Gastroesophageal sphincter (tissue), 4 donors: ENCODE data around the gene DLGAP4. TPM values are rescaled to one million over a fixed set of nuclear protein-coding genes. Genes with fewer than 3 reads are reported as not detected.

Experiments used
- ATAC-seq: fragments of 150-250 bp; one replicate; pipeline ENCODE4 v1.9.1; 2016; ENCODE audit warnings: mild to moderate bottlenecking, moderate library complexity
- H3K27ac ChIP-seq, 4 donors: fragments of 200-600 bp; sonication (generic) in 3 of 4; 1 replicate in 3 of 4; 2 replicates in 1 of 4; pipeline ENCODE4 v1.5.1; 2016 to 2019
- H3K27me3 ChIP-seq: fragments of 200-600 bp; sonication (generic); one replicate; pipeline ENCODE4 v1.5.1; 2019
- H3K36me3 ChIP-seq, 2 donors: fragments of 200-600 bp; sonication (generic); one replicate each; pipeline ENCODE4 v1.5.1; 2019; ENCODE audit warnings: control low read depth in 1 of 2
- H3K4me1 ChIP-seq, 3 donors: fragments of 200-600 bp; sonication (generic); 1 replicate in 2 of 3; 2 replicates in 1 of 3; pipeline ENCODE4 v1.5.1; 2016 to 2019; ENCODE audit warnings: control low read depth in 2 of 3
- H3K4me3 ChIP-seq, 2 donors: fragments of 200-600 bp; sonication (generic); one replicate each; pipeline ENCODE4 v1.5.1; 2019; ENCODE audit warnings: mild to moderate bottlenecking in 1 of 2, moderate library complexity in 1 of 2
- H3K9me3 ChIP-seq, 3 donors: fragments of 200-600 bp; sonication (generic); one replicate each; pipeline ENCODE4 v1.5.1; 2017 to 2019; ENCODE audit warnings: control low read depth in 2 of 3
- EP300 ChIP-seq: sonication (generic); formaldehyde crosslinking; IDR thresholded peaks from one replicate; pipeline ENCODE4 v1.6.1; 2017; ENCODE audit warnings: antibody characterized with exemption, mild to moderate bottlenecking
- POLR2A ChIP-seq, 2 donors: fragments of 450-650 bp; IDR thresholded peaks; one replicate each; pipeline ENCODE4 v1.6.1; 2017; ENCODE audit warnings: antibody characterized with exemption in 2 of 2, mild to moderate bottlenecking in 2 of 2, moderate library complexity in 1 of 2
- POLR2AphosphoS5 ChIP-seq: sonication (generic); formaldehyde crosslinking; IDR thresholded peaks from one replicate; pipeline ENCODE4 v1.6.1; 2017; ENCODE audit warnings: antibody characterized with exemption
- WGBS, 2 donors: methylation state at CpG; one replicate each; pipeline ENCODE4 v1.1.5; 2018; ENCODE audit warnings: low coverage in 1 of 2; 5-methylcytosine and 5-hydroxymethylcytosine counted together
- total RNA-seq, 4 donors: library from RNA; depleted of rRNA; stranded (reverse); fragments of >200 nt; gene quantifications; one replicate each; pipeline ENCODE4 v1.1.0, GENCODE V29; 2016
- TF ChIP-seq, protein P1 (sequence below), 4 experiments: fragments of 200-600 bp in 2 of 4; fragments of 450-650 bp in 2 of 4; sonication (generic) in 1 of 4; IDR thresholded peaks; one replicate each; pipeline ENCODE4 v1.5.1; 2017 to 2019; ENCODE audit warnings: antibody characterized with exemption in 4 of 4, mild to moderate bottlenecking in 2 of 4, moderate library complexity in 2 of 4

Gene DLGAP4
- total RNA-seq, 4 donors from 2014 or later: 35.5 to 76.1 (median 42.2) TPM

DNA sequence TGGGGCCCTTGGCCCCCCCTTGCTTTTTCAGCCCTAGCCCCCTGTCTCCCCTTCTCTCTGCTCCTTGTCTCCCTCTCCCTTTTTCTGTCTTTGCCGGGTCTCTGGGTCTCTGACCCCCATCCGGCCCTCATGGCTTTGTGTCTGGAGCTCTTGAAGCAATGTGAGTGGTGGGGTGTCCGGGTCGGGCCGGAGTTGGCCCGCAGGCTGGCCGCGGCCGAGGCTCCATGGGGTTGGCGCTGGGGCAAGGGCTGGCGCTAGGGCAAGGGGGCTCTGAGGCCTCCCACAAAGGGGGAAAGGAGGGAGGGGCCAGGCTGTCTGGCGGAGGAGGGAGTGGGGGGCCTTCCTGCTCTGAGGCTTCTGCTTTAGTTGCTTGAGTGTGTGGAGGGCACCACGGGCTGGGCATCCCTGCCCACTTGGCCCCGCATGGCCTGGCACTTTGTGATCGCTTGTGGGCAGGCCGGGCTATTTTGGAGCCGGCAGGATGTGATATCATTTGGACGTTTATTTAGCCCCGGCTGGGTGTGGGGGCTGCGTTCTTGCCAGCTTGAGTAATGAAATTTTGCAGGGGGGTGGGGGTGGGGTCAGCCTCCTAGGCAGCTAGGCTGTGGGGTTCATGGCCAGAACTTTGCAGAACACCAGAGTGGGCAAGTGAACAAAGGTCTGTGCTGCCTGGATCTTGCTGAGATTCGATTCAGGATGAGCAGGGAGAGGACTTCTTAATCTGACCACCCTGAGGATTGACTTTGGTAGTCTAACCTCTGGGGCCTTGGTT, 156.5 kb downstream of the DLGAP4 start:
- Histone ChIP-seq H3K9me3 (no peaks in the 10 kb centered on the region), H3K27me3 (no peaks in the 10 kb centered on the region), H3K4me1 (peaks cover 10 to 59% (median 48%) of the 10 kb centered on the region in 3 donors), H3K36me3 (no peaks in the 10 kb centered on the region), H3K27ac (peak overlapping the region; percentile 93 to 100 (median 99)), H3K4me3 (peak overlapping the region; percentile 74 to 94)
- ATAC-seq: no peak
- TF ChIP-seq, protein P1, sequence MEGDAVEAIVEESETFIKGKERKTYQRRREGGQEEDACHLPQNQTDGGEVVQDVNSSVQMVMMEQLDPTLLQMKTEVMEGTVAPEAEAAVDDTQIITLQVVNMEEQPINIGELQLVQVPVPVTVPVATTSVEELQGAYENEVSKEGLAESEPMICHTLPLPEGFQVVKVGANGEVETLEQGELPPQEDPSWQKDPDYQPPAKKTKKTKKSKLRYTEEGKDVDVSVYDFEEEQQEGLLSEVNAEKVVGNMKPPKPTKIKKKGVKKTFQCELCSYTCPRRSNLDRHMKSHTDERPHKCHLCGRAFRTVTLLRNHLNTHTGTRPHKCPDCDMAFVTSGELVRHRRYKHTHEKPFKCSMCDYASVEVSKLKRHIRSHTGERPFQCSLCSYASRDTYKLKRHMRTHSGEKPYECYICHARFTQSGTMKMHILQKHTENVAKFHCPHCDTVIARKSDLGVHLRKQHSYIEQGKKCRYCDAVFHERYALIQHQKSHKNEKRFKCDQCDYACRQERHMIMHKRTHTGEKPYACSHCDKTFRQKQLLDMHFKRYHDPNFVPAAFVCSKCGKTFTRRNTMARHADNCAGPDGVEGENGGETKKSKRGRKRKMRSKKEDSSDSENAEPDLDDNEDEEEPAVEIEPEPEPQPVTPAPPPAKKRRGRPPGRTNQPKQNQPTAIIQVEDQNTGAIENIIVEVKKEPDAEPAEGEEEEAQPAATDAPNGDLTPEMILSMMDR (IDR thresholded peaks at IDR 0.05): no peak
- peak; percentile 93 for TF ChIP-seq POLR2AphosphoS5
- peak; percentile 56 to 58 for TF ChIP-seq POLR2A (IDR thresholded peaks at IDR 0.05)
- TF ChIP-seq EP300: no peak
- 0% methylated on average over 2 of the region's 21 CpGs for WGBS, 2 donors

DNA sequence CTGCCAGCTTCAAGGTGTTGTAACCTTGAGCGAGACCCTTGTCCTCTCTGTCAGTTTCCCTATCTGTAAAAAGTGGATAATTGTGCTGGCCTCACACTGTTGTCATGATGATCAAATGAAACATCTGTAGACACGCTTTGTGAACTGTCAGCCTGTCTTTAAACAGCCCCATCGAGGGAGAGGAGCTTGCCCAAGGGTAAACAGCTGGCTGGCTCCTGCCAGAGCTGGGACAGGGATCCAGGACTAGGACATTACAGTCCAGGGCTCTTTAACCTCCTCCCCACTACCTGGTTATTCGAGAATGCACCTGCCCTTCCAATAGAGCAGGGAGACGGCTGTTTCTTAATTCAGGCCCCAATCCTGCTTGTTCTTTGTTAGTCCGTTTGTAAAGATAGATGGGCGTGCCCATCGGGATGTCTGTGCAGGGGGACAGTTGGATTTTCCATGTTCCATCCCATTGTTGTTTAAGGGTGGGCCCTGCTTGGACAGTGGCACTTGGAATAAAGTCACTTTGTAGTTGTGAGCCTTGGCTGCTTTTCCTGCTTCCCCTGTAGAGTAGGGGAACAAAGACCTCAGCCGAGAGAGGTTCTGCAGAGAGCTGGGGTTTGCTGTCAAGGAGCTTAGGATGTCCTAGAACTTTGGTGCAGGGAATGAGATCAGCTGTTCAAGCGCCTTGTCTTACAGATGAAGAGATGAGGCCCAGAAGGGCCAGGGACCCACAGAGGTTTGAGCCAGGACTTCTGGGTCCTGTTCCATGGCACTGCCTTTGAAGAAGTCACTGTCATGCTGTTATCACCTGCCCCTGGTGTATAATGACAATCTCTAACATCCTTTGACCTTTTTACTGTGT, 157.3 kb downstream of the DLGAP4 start:
- Histone ChIP-seq H3K27ac (peak overlapping the region; percentile 93 to 100 (median 99)), H3K4me3 (peak overlapping the region; percentile 74 to 94), H3K27me3 (no peaks in the 10 kb centered on the region), H3K4me1 (peaks cover 10 to 67% (median 56%) of the 10 kb centered on the region in 3 donors), H3K36me3 (no peaks in the 10 kb centered on the region), H3K9me3 (no peaks in the 10 kb centered on the region)
- no peak for ATAC-seq
- WGBS, 2 donors: 18 to 26% methylated on average over 7 of the region's 10 CpGs
- no peak for TF ChIP-seq EP300
- TF ChIP-seq POLR2AphosphoS5: no peak
- TF ChIP-seq, protein P1 (IDR thresholded peaks at IDR 0.05): no peak
- no peak for TF ChIP-seq POLR2A (IDR thresholded peaks at IDR 0.05)

DNA sequence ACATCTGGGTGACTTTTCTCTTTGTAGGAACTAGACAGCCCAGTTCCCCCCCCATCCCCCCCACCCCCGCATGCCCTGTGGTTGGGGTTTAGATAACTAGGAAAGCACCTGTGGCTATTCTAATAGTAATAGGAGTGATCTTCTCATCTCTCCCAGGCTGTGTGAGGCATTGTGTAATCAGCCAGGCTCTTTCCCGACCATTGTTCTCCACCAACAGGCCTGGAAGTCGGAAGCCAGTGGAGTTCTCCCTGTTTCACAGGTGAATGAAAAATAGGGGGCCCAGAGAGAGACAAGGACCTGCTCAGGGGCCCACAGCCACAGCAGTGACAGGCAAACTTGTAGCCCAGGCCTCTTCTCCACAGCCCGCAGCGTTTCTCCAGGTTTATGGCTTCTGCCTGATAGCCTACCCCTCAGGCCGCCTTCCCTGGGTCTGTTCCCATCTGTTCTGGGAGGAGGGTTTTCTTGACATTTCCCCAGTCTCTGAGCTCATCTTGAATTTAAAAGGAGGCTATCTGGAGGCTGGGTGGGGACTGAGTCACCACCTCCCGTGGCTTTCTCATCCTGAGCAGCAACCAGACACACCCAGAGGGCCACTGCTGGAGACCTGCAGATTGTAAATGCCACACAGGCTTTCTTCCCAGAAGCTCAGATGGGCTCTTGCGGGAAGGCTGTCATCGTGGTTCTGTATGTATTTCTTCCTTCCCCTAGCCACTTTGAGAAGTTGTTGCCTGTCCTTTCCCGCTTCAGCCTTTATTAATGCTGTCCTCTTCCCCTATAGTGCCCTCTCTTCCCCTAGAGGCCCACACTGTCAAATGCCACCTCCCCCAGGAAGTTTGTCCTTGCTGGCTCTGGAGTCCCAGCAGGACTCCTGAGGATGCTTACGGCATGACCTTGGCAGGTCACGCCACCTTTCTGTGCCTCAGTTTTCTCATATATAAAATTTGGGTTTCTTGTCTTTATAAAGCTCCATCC, 159.3 kb downstream of the DLGAP4 start:
- Histone ChIP-seq H3K9me3 (no peaks in the 10 kb centered on the region), H3K27ac (peak overlapping the region; percentile 63 to 100 (median 96)), H3K27me3 (no peaks in the 10 kb centered on the region), H3K4me1 (peaks cover 10 to 83% (median 61%) of the 10 kb centered on the region in 3 donors), H3K36me3 (no peaks in the 10 kb centered on the region), H3K4me3 (peak overlapping the region in 1 of 2 donors; percentile 19)
- WGBS, 2 donors: 18 to 44% methylated on average over 4 to 6 of the region's 12 CpGs
- TF ChIP-seq POLR2AphosphoS5: peak; percentile 89
- no peak for TF ChIP-seq EP300
- TF ChIP-seq, protein P1 (IDR thresholded peaks at IDR 0.05): peak in 1 of 4 experiments; percentile 11
- TF ChIP-seq POLR2A (IDR thresholded peaks at IDR 0.05): peak in 1 of 2 donors; percentile 13
- peak; percentile 26 for ATAC-seq

DNA sequence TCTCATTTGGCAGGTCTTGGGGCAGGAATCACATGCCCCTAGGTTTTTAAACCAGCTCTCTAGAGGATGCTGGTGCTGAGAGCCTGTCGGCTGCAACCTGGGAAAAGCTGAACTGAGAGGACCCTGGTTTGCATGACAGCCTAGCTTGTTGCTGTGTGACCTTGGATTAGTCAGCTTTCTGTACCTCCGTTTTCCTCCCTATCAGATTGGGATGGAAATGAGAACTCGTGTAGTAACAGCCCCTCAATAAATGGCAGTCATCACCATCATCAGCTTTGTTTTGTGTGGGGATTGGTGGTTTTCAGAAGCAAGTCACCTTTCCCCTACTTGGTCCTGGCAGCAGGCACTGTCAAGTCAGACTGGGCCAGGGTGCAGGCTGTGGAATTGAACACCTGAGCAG, 159.9 kb downstream of the DLGAP4 start:
- Histone ChIP-seq H3K4me3 (no peak overlapping the region), H3K4me1 (peaks cover 10 to 84% (median 64%) of the 10 kb centered on the region in 3 donors), H3K36me3 (no peaks in the 10 kb centered on the region), H3K27me3 (no peaks in the 10 kb centered on the region), H3K27ac (peak overlapping the region; percentile 63 to 100 (median 96)), H3K9me3 (no peaks in the 10 kb centered on the region)
- no peak for ATAC-seq
- 24 to 25% methylated on average over 2 of the region's 3 CpGs for WGBS, 2 donors
- TF ChIP-seq, protein P1 (IDR thresholded peaks at IDR 0.05): no peak
- no peak for TF ChIP-seq EP300
- TF ChIP-seq POLR2AphosphoS5: no peak
- no peak for TF ChIP-seq POLR2A (IDR thresholded peaks at IDR 0.05)
